GM12891 (cell line): ENCODE data around the gene PLEKHG1.

Source experiments
- PAX5 ChIP-seq: IDR thresholded peaks from 2 replicates; pipeline ENCODE4 v1.6.1; 2011; ENCODE audit warnings: low read length, moderate library complexity, mild to moderate bottlenecking; ENCODE audit not compliant: insufficient read depth, severe bottlenecking
- POLR2A ChIP-seq: IDR thresholded peaks from 2 replicates; pipeline ENCODE4 v1.6.1; 2011; ENCODE audit warnings: low read depth, low read length, control low read depth
- POLR2AphosphoS5 ChIP-seq: IDR thresholded peaks from 2 replicates; pipeline ENCODE4 v1.6.1; 2011; ENCODE audit warnings: low read depth, low read length, control low read depth

GRCh38 chr6:150589852-150590251 is 9.8 kb upstream of the PLEKHG1 start:
- TF ChIP-seq PAX5: no peak
- no peak for TF ChIP-seq POLR2A
- TF ChIP-seq POLR2AphosphoS5: no peak
